Gastroesophageal sphincter (tissue), 3 donors: ENCODE measurements around the gene DGKE.

Experiments used
- CTCF ChIP-seq, 4 experiments: fragments of 200-600 bp in 2 of 4; fragments of 450-650 bp in 2 of 4; sonication (generic) in 1 of 4; IDR thresholded peaks; one replicate each; pipeline ENCODE4 v1.5.1; 2017 to 2019; ENCODE audit warnings: antibody characterized with exemption in 4 of 4, mild to moderate bottlenecking in 2 of 4, moderate library complexity in 2 of 4
- POLR2A ChIP-seq, 2 donors: fragments of 450-650 bp; IDR thresholded peaks; one replicate each; pipeline ENCODE4 v1.6.1; 2017; ENCODE audit warnings: antibody characterized with exemption in 2 of 2, mild to moderate bottlenecking in 2 of 2, moderate library complexity in 1 of 2
- POLR2AphosphoS5 ChIP-seq: sonication (generic); formaldehyde crosslinking; IDR thresholded peaks from one replicate; pipeline ENCODE4 v1.6.1; 2017; ENCODE audit warnings: antibody characterized with exemption

GRCh38 chr17:56880133-56880532 is 46.2 kb downstream of the DGKE start:
- TF ChIP-seq CTCF (IDR thresholded peaks at IDR 0.05) (no peak), POLR2AphosphoS5 (no peak), POLR2A (IDR thresholded peaks at IDR 0.05) (no peak)
